Fibroblast of lung (primary cell): Measurements from ENCODE around the gene BIRC7.

Experiments used
- EZH2 ChIP-seq: IDR thresholded peaks from 2 replicates; pipeline ENCODE4 v1.5.1; 2012; ENCODE audit warnings: low read length, control low read depth, mild to moderate bottlenecking; ENCODE audit errors: missing control alignments
- TF ChIP-seq, protein P1 (sequence below), 2 donors: IDR thresholded peaks in 1 of 2; conservative IDR thresholded peaks in 1 of 2; 1 replicate in 1 of 2; 2 replicates in 1 of 2; pipeline ENCODE4 v1.5.1; 2011 to 2012; ENCODE audit warnings: low read length in 2 of 2, control low read depth in 1 of 2, inconsistent platforms in 1 of 2, low read depth in 1 of 2, mild to moderate bottlenecking in 1 of 2

DNA sequence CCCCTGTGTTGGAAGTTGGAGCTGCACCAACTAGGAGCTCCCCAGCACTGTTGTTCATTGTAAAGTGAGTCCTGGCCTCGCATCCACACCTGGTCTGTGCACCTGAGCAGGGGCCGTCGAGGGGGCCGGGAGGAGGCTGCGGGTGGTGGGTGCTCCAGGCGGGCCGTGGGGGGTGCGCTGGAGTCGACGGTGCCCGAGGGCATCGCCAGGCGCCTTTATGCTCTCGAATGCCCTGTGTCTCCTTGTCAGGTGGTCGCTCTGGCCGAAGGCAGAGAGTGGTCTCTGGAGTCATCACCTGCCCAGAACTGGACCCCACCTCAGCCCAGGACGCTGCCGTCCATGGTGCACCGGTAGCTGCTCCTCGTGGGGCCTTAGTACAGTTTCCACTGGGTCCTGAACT is 41.3 kb downstream of the BIRC7 start:
- TF ChIP-seq, protein P1, sequence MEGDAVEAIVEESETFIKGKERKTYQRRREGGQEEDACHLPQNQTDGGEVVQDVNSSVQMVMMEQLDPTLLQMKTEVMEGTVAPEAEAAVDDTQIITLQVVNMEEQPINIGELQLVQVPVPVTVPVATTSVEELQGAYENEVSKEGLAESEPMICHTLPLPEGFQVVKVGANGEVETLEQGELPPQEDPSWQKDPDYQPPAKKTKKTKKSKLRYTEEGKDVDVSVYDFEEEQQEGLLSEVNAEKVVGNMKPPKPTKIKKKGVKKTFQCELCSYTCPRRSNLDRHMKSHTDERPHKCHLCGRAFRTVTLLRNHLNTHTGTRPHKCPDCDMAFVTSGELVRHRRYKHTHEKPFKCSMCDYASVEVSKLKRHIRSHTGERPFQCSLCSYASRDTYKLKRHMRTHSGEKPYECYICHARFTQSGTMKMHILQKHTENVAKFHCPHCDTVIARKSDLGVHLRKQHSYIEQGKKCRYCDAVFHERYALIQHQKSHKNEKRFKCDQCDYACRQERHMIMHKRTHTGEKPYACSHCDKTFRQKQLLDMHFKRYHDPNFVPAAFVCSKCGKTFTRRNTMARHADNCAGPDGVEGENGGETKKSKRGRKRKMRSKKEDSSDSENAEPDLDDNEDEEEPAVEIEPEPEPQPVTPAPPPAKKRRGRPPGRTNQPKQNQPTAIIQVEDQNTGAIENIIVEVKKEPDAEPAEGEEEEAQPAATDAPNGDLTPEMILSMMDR (conservative IDR thresholded peaks at IDR 0.05 in 1 of 2, IDR thresholded peaks at IDR 0.05 in 1 of 2; ENCODE audit: low read depth in 1 of 2, low read length in 2 of 2), result no peak
- no peak for TF ChIP-seq EZH2
